Spleen (tissue), 11 donors: Measurements from ENCODE around the gene G6PC2. TPM values are rescaled to one million over a fixed set of nuclear protein-coding genes. Genes with fewer than 3 reads are reported as not detected.

Source experiments
- DNase-seq: peaks from one replicate; pipeline ENCODE4 v3.0.0-alpha.2; 2020
- H3K27ac ChIP-seq, 8 donors: fragments of 200-600 bp; sonication (generic) in 7 of 8; 1 replicate in 4 of 8; 2 replicates in 4 of 8; pipeline versions ENCODE4 v1.5.0 to v1.8.0; 2016 to 2021; ENCODE audit warnings: inconsistent platforms in 4 of 8, mild to moderate bottlenecking in 4 of 8, moderate library complexity in 1 of 8
- H3K27me3 ChIP-seq, 7 donors: fragments of 200-600 bp; sonication (generic) in 6 of 7; replicated peaks in 1 of 7; 1 replicate in 4 of 7; 2 replicates in 3 of 7; pipeline versions ENCODE4 v1.5.0 to v1.8.0; 2016 to 2021; ENCODE audit warnings: inconsistent platforms in 3 of 7, mild to moderate bottlenecking in 1 of 7
- H3K36me3 ChIP-seq, 6 donors: fragments of 200-600 bp; sonication (generic) in 5 of 6; 1 replicate in 4 of 6; 2 replicates in 2 of 6; pipeline versions ENCODE4 v1.5.0 to v1.8.0; 2016 to 2021; ENCODE audit warnings: inconsistent platforms in 2 of 6
- H3K4me1 ChIP-seq, 6 donors: fragments of 200-600 bp; sonication (generic) in 5 of 6; 1 replicate in 3 of 6; 2 replicates in 3 of 6; pipeline versions ENCODE4 v1.5.0 to v1.8.0; 2016 to 2021; ENCODE audit warnings: inconsistent platforms in 3 of 6
- H3K4me3 ChIP-seq, 8 donors: fragments of 200-600 bp; sonication (generic) in 7 of 8; 1 replicate in 4 of 8; 2 replicates in 4 of 8; pipeline versions ENCODE4 v1.5.0 to v1.8.0; 2016 to 2021; ENCODE audit warnings: inconsistent platforms in 4 of 8, mild to moderate bottlenecking in 4 of 8, moderate library complexity in 2 of 8
- H3K9me3 ChIP-seq, 8 donors: fragments of 200-600 bp; sonication (generic) in 7 of 8; 1 replicate in 4 of 8; 2 replicates in 4 of 8; pipeline versions ENCODE4 v1.5.0 to v1.8.0; 2016 to 2021; ENCODE audit warnings: inconsistent platforms in 4 of 8
- POLR2A ChIP-seq, 3 donors: fragments of 450-650 bp; IDR thresholded peaks; one replicate each; pipeline ENCODE4 v1.5.1; 2017; ENCODE audit warnings: antibody characterized with exemption in 3 of 3, mild to moderate bottlenecking in 1 of 3
- POLR2AphosphoS5 ChIP-seq, 3 donors: sonication (generic); formaldehyde crosslinking; IDR thresholded peaks; one replicate each; pipeline ENCODE4 v1.5.1; 2017; ENCODE audit warnings: antibody characterized with exemption in 3 of 3
- WGBS, 5 donors: extraction: QIAGEN DNeasy Blood & Tissue Kit in 3 of 5; methylation state at CpG; one replicate each; pipeline versions ENCODE4 v1.1.5 to v1.1.7; 2013 to 2018; 5-methylcytosine and 5-hydroxymethylcytosine counted together
- intact Hi-C: fragments of 100-400 bp; cut with DNase I; formaldehyde crosslinking; loops from one replicate; pipeline ENCODE4 v1.15.0; 2023; ENCODE audit warnings: low total_unique reads
- polyA plus RNA-seq, 3 donors: library from polyadenylated mRNA; stranded (reverse); fragments of 200-250 nt; gene quantifications; one replicate each; pipeline ENCODE4 v1.2.1, GENCODE V29; 2013
- total RNA-seq, 7 donors: library from RNA; depleted of rRNA in 3 of 7; stranded (reverse); fragments of >200 nt in 3 of 7; fragmentation: NEBNext Ultra II Directional in 4 of 7; extraction: Animal tissue kit (Norgen Biotek cat#: 25700) in 4 of 7; gene quantifications; one replicate each; pipeline versions ENCODE4 v1.1.0 to v1.2.1, GENCODE V29; 2016 to 2021
- TF ChIP-seq, protein P1 (sequence below), 11 experiments: fragments of 200-600 bp in 7 of 11; fragments of 450-650 bp in 4 of 11; sonication (generic) in 4 of 11; IDR thresholded peaks in 8 of 11; conservative IDR thresholded peaks in 3 of 11; 1 replicate in 7 of 11; 2 replicates in 4 of 11; pipeline versions ENCODE4 v1.4.0 to v1.8.0; 2016 to 2021; ENCODE audit warnings: antibody characterized with exemption in 11 of 11, inconsistent platforms in 4 of 11, mild to moderate bottlenecking in 1 of 11
- donor health status: healthy with polysubstance abuse.
- donor health status: DM: no; HTN: no; CAD: no; lungs with moderate emphysema.
- donor health status: DM: no; HTN: no; CAD: no.
- donor health status: Bipolar disorder and iron deficiency.
- donor health status: healthy.
- donor health status: DM: no; HTN: no; CAD: no.
- donor health status: DM: yes; HTN: yes; CAD: no.

The G6PC2 gene
- total and polyA plus RNA-seq, 10 donors: not detected

DNA sequence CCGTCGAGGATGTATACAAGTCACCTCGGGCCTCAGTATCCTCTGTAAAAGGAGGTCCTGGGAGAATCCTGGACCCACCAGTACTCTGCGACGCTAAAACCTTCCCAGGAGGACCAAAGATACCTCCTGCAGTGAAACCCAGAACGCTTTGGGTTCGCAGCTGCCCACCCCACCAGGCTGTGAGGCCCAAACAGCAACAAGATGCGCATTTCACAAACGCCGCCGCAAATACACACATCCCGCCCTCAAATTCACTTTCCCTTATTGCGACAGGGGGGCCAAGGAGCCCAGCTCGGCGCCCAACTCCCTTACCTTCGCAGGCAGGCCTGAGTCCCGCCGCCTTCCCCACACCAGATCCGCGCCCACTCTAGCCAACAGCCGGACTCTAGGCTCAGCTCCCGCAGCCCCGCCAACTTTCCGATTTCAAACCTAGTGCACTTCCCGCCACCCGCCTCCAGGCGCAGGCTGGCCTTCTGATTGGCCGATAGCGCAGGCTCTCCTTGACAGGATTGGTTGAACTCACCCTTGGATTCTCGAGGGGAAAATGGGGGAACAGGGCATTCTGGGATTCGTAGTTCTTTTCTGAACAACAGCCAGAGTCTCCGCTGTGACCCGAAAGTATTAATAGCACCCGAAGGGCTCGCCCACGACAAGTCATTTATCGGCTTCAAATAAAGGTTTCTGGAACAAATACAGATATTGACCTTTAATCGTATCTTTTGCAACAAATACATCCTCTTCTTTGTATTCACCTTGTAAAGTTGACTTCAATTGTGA lies 10.9 kb upstream of the G6PC2 start, which contains the start of gene SPC25:
TSS of gene SPC25 (minus strand) at position 425 of the 777 bp plus-strand sequence. CDS start 911 bp downstream, outside the sequence.
- peaks cover 3 to 17% (median 12%) of the 10 kb centered on the region in 6 donors for H3K4me1 ChIP-seq
- H3K27ac ChIP-seq: peak within 1 kb of the TSS in 1 of 8 donors; percentile 22
- peak within 1 kb of the TSS; percentile 32 to 73 (median 51) for H3K4me3 ChIP-seq
- H3K27me3 ChIP-seq: no peaks in the 10 kb centered on the region
- DNase-seq: peak; percentile 91
- intact Hi-C loops: no loop called here
- 0 to 2% (median 1%) methylated on average over 28 to 38 of the region's 38 CpGs for WGBS, 5 donors
- no peaks in the 10 kb centered on the region for H3K9me3 ChIP-seq
- TF ChIP-seq, protein P1, sequence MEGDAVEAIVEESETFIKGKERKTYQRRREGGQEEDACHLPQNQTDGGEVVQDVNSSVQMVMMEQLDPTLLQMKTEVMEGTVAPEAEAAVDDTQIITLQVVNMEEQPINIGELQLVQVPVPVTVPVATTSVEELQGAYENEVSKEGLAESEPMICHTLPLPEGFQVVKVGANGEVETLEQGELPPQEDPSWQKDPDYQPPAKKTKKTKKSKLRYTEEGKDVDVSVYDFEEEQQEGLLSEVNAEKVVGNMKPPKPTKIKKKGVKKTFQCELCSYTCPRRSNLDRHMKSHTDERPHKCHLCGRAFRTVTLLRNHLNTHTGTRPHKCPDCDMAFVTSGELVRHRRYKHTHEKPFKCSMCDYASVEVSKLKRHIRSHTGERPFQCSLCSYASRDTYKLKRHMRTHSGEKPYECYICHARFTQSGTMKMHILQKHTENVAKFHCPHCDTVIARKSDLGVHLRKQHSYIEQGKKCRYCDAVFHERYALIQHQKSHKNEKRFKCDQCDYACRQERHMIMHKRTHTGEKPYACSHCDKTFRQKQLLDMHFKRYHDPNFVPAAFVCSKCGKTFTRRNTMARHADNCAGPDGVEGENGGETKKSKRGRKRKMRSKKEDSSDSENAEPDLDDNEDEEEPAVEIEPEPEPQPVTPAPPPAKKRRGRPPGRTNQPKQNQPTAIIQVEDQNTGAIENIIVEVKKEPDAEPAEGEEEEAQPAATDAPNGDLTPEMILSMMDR (IDR thresholded peaks at IDR 0.05 in 8 of 11, conservative IDR thresholded peaks at IDR 0.05 in 3 of 11): peak in 7 of 11 experiments; percentile 17 to 47 (median 28)
- TF ChIP-seq POLR2A (IDR thresholded peaks at IDR 0.05) (no peak), POLR2AphosphoS5 (IDR thresholded peaks at IDR 0.05) (peak; percentile 51 to 68 (median 65))
- H3K36me3 ChIP-seq: peaks cover 0 to 11% (median 0%) of the 10 kb centered on the region in 6 donors

GRCh38 chr2:168892327-168892726 lies 8.8 kb upstream of the G6PC2 start:
- 68 to 87% (median 86%) methylated on average over 3 of the region's 3 CpGs for WGBS, 5 donors
- no peak for DNase-seq
- intact Hi-C loops: no loop called here

GRCh38 chr2:168894101-168894500 lies 7.0 kb upstream of the G6PC2 start:
- 82 to 92% (median 89%) methylated on average over 1 of the region's 1 CpG for WGBS, 5 donors
- no peak overlapping the region for H3K27ac ChIP-seq
- H3K27me3 ChIP-seq: no peaks in the 10 kb centered on the region
- peaks cover 3 to 17% (median 12%) of the 10 kb centered on the region in 6 donors for H3K4me1 ChIP-seq
- no peak for DNase-seq
- H3K9me3 ChIP-seq: no peaks in the 10 kb centered on the region
- H3K36me3 ChIP-seq: no peaks in the 10 kb centered on the region
- intact Hi-C loops: no loop called here
- no peak for TF ChIP-seq POLR2AphosphoS5 (IDR thresholded peaks at IDR 0.05)
- TF ChIP-seq, protein P1 (IDR thresholded peaks at IDR 0.05 in 8 of 11, conservative IDR thresholded peaks at IDR 0.05 in 3 of 11): no peak
- no peak for TF ChIP-seq POLR2A (IDR thresholded peaks at IDR 0.05)
- H3K4me3 ChIP-seq: no peak overlapping the region

More at GRCh38 chr2:168892327-168892726, 8.8 kb upstream of the G6PC2 start:
- peaks cover 3 to 17% (median 12%) of the 10 kb centered on the region in 6 donors for H3K4me1 ChIP-seq
- H3K4me3 ChIP-seq: no peak overlapping the region
- TF ChIP-seq, protein P1 (IDR thresholded peaks at IDR 0.05 in 8 of 11, conservative IDR thresholded peaks at IDR 0.05 in 3 of 11): no peak
- TF ChIP-seq POLR2AphosphoS5 (IDR thresholded peaks at IDR 0.05) (no peak), POLR2A (IDR thresholded peaks at IDR 0.05) (no peak)
- no peaks in the 10 kb centered on the region for H3K27me3 ChIP-seq
- H3K36me3 ChIP-seq: no peaks in the 10 kb centered on the region
- no peaks in the 10 kb centered on the region for H3K9me3 ChIP-seq
- H3K27ac ChIP-seq: no peak overlapping the region

- intact Hi-C loops: no loop called here
Observed at GRCh38 chr2:168894720-168895119, 6.4 kb upstream of the G6PC2 start.

More at GRCh38 chr2:168894720-168895119, 6.4 kb upstream of the G6PC2 start:
- Histone ChIP-seq H3K9me3 (no peaks in the 10 kb centered on the region), H3K4me1 (peaks cover 3 to 12% (median 9%) of the 10 kb centered on the region in 6 donors), H3K27ac (no peak overlapping the region), H3K36me3 (no peaks in the 10 kb centered on the region), H3K27me3 (no peaks in the 10 kb centered on the region), H3K4me3 (no peak overlapping the region)
- DNase-seq: no peak
- TF ChIP-seq POLR2A (IDR thresholded peaks at IDR 0.05) (no peak), POLR2AphosphoS5 (IDR thresholded peaks at IDR 0.05) (no peak)
- TF ChIP-seq, protein P1 (IDR thresholded peaks at IDR 0.05 in 8 of 11, conservative IDR thresholded peaks at IDR 0.05 in 3 of 11): no peak
